ENCODE measurements around the gene SART3.

DNA sequence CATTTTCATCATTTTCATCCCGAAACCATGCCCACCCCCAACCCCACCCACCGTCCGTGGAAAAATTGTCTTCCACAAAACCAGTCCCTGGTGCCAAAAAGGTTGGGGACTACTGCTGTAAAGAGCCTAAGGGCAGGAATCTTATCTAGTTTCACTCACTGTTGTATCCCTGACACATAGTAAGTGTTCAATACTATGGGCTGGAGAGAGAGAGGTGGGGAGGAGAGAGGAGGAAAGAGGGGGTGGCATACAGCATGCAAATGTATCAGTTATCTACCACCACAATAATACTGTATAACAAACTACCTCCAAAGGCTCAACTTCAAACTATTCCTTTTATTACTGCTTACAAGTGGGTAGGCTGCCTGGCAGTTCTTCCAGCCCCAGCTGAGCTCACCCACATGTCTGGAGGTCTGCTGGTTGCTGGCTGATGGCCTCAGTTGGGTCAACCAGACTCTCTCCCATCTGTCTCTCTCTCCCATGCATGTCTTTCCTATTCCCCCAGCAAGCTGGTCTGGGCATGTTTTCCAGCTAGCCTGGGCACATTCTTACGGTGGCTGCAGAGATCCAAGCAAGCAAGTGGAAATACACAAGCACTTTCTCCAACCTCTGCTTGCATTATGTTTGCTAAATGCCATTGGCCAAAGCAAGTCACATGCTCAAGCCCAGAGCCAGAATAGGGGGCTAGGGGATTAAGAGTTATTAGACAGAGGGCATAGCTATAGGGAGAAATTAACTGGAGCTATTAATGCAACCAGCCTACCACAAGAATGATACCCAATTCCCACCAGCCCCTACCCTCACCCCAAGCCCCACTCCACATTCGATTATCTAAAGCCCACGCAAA, 77.5 kb downstream of the SART3 start:
- TF ChIP-seq SREBF2 (IDR thresholded peaks at IDR 0.05; ENCODE audit: low read length) (no peak), FOXM1 (IDR thresholded peaks at IDR 0.05; ENCODE audit: low read depth, low read length) (no peak), HDAC6 (IDR thresholded peaks at IDR 0.05; ENCODE audit: unreplicated experiment) (no peak), NR2C2 (IDR thresholded peaks at IDR 0.05; ENCODE audit: borderline replicate concordance, control insufficient read depth, insufficient read length, low read depth) (no peak), STAT1 (conservative IDR thresholded peaks at IDR 0.05) (no peak), CREB1 (IDR thresholded peaks at IDR 0.05; ENCODE audit: low read depth) (no peak), POLR2AphosphoS5 (IDR thresholded peaks at IDR 0.05; ENCODE audit: low read length) (no peak), TCF7 (IDR thresholded peaks at IDR 0.05; ENCODE audit: borderline replicate concordance) (no peak), BHLHE40 (IDR thresholded peaks at IDR 0.05; ENCODE audit: borderline replicate concordance in 1 of 2, low read depth in 2 of 2, low read length in 1 of 2) (no peak)
- TF ChIP-seq, protein P1, sequence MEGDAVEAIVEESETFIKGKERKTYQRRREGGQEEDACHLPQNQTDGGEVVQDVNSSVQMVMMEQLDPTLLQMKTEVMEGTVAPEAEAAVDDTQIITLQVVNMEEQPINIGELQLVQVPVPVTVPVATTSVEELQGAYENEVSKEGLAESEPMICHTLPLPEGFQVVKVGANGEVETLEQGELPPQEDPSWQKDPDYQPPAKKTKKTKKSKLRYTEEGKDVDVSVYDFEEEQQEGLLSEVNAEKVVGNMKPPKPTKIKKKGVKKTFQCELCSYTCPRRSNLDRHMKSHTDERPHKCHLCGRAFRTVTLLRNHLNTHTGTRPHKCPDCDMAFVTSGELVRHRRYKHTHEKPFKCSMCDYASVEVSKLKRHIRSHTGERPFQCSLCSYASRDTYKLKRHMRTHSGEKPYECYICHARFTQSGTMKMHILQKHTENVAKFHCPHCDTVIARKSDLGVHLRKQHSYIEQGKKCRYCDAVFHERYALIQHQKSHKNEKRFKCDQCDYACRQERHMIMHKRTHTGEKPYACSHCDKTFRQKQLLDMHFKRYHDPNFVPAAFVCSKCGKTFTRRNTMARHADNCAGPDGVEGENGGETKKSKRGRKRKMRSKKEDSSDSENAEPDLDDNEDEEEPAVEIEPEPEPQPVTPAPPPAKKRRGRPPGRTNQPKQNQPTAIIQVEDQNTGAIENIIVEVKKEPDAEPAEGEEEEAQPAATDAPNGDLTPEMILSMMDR (IDR thresholded peaks at IDR 0.05 in 2 of 3, conservative IDR thresholded peaks at IDR 0.05 in 1 of 3; ENCODE audit: control insufficient read depth in 2 of 3, extremely low read depth in 1 of 3, insufficient read depth in 1 of 3, low read depth in 3 of 3, low read length in 3 of 3): no peak
- TF ChIP-seq, protein P2, sequence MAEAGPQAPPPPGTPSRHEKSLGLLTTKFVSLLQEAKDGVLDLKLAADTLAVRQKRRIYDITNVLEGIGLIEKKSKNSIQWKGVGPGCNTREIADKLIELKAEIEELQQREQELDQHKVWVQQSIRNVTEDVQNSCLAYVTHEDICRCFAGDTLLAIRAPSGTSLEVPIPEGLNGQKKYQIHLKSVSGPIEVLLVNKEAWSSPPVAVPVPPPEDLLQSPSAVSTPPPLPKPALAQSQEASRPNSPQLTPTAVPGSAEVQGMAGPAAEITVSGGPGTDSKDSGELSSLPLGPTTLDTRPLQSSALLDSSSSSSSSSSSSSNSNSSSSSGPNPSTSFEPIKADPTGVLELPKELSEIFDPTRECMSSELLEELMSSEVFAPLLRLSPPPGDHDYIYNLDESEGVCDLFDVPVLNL (IDR thresholded peaks at IDR 0.05; ENCODE audit: low read depth, low read length): no peak
- TF ChIP-seq, protein P3, sequence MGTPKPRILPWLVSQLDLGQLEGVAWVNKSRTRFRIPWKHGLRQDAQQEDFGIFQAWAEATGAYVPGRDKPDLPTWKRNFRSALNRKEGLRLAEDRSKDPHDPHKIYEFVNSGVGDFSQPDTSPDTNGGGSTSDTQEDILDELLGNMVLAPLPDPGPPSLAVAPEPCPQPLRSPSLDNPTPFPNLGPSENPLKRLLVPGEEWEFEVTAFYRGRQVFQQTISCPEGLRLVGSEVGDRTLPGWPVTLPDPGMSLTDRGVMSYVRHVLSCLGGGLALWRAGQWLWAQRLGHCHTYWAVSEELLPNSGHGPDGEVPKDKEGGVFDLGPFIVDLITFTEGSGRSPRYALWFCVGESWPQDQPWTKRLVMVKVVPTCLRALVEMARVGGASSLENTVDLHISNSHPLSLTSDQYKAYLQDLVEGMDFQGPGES (IDR thresholded peaks at IDR 0.05): no peak
- TF ChIP-seq, protein P4, sequence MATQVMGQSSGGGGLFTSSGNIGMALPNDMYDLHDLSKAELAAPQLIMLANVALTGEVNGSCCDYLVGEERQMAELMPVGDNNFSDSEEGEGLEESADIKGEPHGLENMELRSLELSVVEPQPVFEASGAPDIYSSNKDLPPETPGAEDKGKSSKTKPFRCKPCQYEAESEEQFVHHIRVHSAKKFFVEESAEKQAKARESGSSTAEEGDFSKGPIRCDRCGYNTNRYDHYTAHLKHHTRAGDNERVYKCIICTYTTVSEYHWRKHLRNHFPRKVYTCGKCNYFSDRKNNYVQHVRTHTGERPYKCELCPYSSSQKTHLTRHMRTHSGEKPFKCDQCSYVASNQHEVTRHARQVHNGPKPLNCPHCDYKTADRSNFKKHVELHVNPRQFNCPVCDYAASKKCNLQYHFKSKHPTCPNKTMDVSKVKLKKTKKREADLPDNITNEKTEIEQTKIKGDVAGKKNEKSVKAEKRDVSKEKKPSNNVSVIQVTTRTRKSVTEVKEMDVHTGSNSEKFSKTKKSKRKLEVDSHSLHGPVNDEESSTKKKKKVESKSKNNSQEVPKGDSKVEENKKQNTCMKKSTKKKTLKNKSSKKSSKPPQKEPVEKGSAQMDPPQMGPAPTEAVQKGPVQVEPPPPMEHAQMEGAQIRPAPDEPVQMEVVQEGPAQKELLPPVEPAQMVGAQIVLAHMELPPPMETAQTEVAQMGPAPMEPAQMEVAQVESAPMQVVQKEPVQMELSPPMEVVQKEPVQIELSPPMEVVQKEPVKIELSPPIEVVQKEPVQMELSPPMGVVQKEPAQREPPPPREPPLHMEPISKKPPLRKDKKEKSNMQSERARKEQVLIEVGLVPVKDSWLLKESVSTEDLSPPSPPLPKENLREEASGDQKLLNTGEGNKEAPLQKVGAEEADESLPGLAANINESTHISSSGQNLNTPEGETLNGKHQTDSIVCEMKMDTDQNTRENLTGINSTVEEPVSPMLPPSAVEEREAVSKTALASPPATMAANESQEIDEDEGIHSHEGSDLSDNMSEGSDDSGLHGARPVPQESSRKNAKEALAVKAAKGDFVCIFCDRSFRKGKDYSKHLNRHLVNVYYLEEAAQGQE (IDR thresholded peaks at IDR 0.05; ENCODE audit: low read depth, low read length): no peak

All from GM12878 (cell line).